Gastroesophageal sphincter (tissue), 3 donors: ENCODE results near the gene LARGE1.

Experiments
- CTCF ChIP-seq, 4 experiments: fragments of 200-600 bp in 2 of 4; fragments of 450-650 bp in 2 of 4; sonication (generic) in 1 of 4; IDR thresholded peaks; one replicate each; pipeline ENCODE4 v1.5.1; 2017 to 2019; ENCODE audit warnings: antibody characterized with exemption in 4 of 4, mild to moderate bottlenecking in 2 of 4, moderate library complexity in 2 of 4
- POLR2A ChIP-seq, 2 donors: fragments of 450-650 bp; IDR thresholded peaks; one replicate each; pipeline ENCODE4 v1.6.1; 2017; ENCODE audit warnings: antibody characterized with exemption in 2 of 2, mild to moderate bottlenecking in 2 of 2, moderate library complexity in 1 of 2
- POLR2AphosphoS5 ChIP-seq: sonication (generic); formaldehyde crosslinking; IDR thresholded peaks from one replicate; pipeline ENCODE4 v1.6.1; 2017; ENCODE audit warnings: antibody characterized with exemption

GRCh38 chr22:33354928-33355327, 565.3 kb downstream of the LARGE1 start:
- TF ChIP-seq CTCF (IDR thresholded peaks at IDR 0.05) (no peak), POLR2AphosphoS5 (no peak), POLR2A (IDR thresholded peaks at IDR 0.05) (no peak)
